A549 (cell line): ENCODE measurements around the gene PLAC9. TPM values are rescaled to one million over a fixed set of nuclear protein-coding genes. Genes with fewer than 3 reads are reported as not detected.

Experiments
- ATOH8 ChIP-seq: fragments of 250-450 bp; sonication (Bioruptor Pico); IDR thresholded peaks from 2 replicates; pipeline ENCODE4 v1.5.0; 2020; ENCODE audit warnings: low read depth, mild to moderate bottlenecking, moderate library complexity
- BCL3 ChIP-seq: fragments of >200 bp; sonication (Bioruptor Twin); formaldehyde crosslinking; IDR thresholded peaks from 3 replicates; pipeline ENCODE4 v1.6.1; 2016
- CBX2 ChIP-seq: fragments of 200-600 bp; sonication (generic); IDR thresholded peaks from 2 replicates; pipeline ENCODE4 v1.6.1; 2016; ENCODE audit warnings: low read depth, mild to moderate bottlenecking, borderline replicate concordance
- CEBPB ChIP-seq, 2 experiments: fragments of >200 bp in 1 of 2; sonication (Bioruptor Twin) in 1 of 2; formaldehyde crosslinking in 1 of 2; IDR thresholded peaks; 2 replicates each; pipeline ENCODE4 v1.6.1; 2012 to 2016
- CTCF ChIP-seq: fragments of >200 bp; sonication (Bioruptor Twin); formaldehyde crosslinking; IDR thresholded peaks from 3 replicates; pipeline ENCODE4 v1.5.1; 2016
- E2F6 ChIP-seq: IDR thresholded peaks from 2 replicates; pipeline ENCODE4 v1.6.1; 2012; ENCODE audit warnings: low read depth, borderline replicate concordance
- ELK1 ChIP-seq: fragments of 150-350 bp; IDR thresholded peaks from 2 replicates; pipeline ENCODE4 v1.6.1; 2014; ENCODE audit warnings: low read depth, mild to moderate bottlenecking, low read length
- EP300 ChIP-seq, 2 experiments: fragments of >200 bp; sonication (Bioruptor Twin); formaldehyde crosslinking; IDR thresholded peaks; 2 replicates in 1 of 2; 3 replicates in 1 of 2; pipeline ENCODE4 v1.6.1; 2016 to 2017
- ESRRA ChIP-seq: fragments of 150-350 bp; IDR thresholded peaks from 2 replicates; pipeline ENCODE4 v1.6.1; 2014; ENCODE audit warnings: mild to moderate bottlenecking, low read length, borderline replicate concordance
- FOSB ChIP-seq: fragments of 250-450 bp; sonication (Bioruptor Pico); IDR thresholded peaks from 2 replicates; pipeline ENCODE4 v1.5.0; 2020; ENCODE audit warnings: mild to moderate bottlenecking, moderate library complexity
- FOSL2 ChIP-seq, 2 experiments: fragments of 450-650 bp in 1 of 2; fragments of >200 bp in 1 of 2; sonication (Bioruptor Twin) in 1 of 2; formaldehyde crosslinking; IDR thresholded peaks; 2 replicates each; pipeline versions ENCODE4 v1.5.0 to v1.6.1; 2016 to 2020; ENCODE audit warnings: mild to moderate bottlenecking in 1 of 2, moderate library complexity in 1 of 2
- FOXS1 ChIP-seq: fragments of 250-450 bp; sonication (Bioruptor Pico); IDR thresholded peaks from 2 replicates; pipeline ENCODE4 v1.5.0; 2020; ENCODE audit warnings: mild to moderate bottlenecking, moderate library complexity
- GATA3 ChIP-seq: IDR thresholded peaks from 2 replicates; pipeline ENCODE4 v1.6.1; 2012; ENCODE audit warnings: borderline replicate concordance
- HDAC2 ChIP-seq: fragments of 200-600 bp; sonication (generic); IDR thresholded peaks from 2 replicates; pipeline ENCODE4 v1.6.1; 2016
- HEYL ChIP-seq: fragments of 250-450 bp; sonication (Bioruptor Pico); IDR thresholded peaks from 2 replicates; pipeline ENCODE4 v1.8.0; 2021; ENCODE audit warnings: mild to moderate bottlenecking, moderate library complexity
- HMGXB4 ChIP-seq: fragments of 250-450 bp; sonication (Bioruptor Pico); IDR thresholded peaks from 2 replicates; pipeline ENCODE4 v1.5.0; 2021; ENCODE audit warnings: mild to moderate bottlenecking, moderate library complexity, borderline replicate concordance
- JUN ChIP-seq, 2 experiments: fragments of >200 bp; sonication (Bioruptor Twin); formaldehyde crosslinking; IDR thresholded peaks; 2 replicates in 1 of 2; 3 replicates in 1 of 2; pipeline ENCODE4 v1.6.1; 2016 to 2017
- KDM5A ChIP-seq: fragments of 200-600 bp; sonication (generic); IDR thresholded peaks from 2 replicates; pipeline ENCODE4 v1.6.1; 2016; ENCODE audit warnings: antibody characterized with exemption, mild to moderate bottlenecking
- MAFK ChIP-seq: fragments of 450-650 bp; IDR thresholded peaks from 2 replicates; pipeline ENCODE4 v1.6.1; 2014; ENCODE audit not compliant: partially characterized antibody
- MAX ChIP-seq: IDR thresholded peaks from 2 replicates; pipeline ENCODE4 v1.6.1; 2012
- MYC ChIP-seq: IDR thresholded peaks from 2 replicates; pipeline ENCODE4 v1.6.1; 2012; ENCODE audit warnings: mild to moderate bottlenecking, inconsistent platforms, low read length, improper control_type of control experiment, borderline replicate concordance
- NFE2L2 ChIP-seq: fragments of 150-350 bp; conservative IDR thresholded peaks from 2 replicates; pipeline ENCODE4 v1.6.1; 2014; ENCODE audit warnings: low read length
- NR3C1 ChIP-seq: fragments of >200 bp; sonication (Bioruptor Twin); formaldehyde crosslinking; IDR thresholded peaks from 3 replicates; pipeline ENCODE4 v1.6.1; 2017
- POLR2AphosphoS2 ChIP-seq: conservative IDR thresholded peaks from 2 replicates; pipeline ENCODE4 v1.6.1; 2012; ENCODE audit warnings: low read length, improper control_type of control experiment, inconsistent platforms
- RCOR1 ChIP-seq: fragments of 150-350 bp; IDR thresholded peaks from 2 replicates; pipeline ENCODE4 v1.6.1; 2014; ENCODE audit warnings: antibody characterized with exemption, low read length, low read depth
- RFX5 ChIP-seq: fragments of 450-650 bp; IDR thresholded peaks from 2 replicates; pipeline ENCODE4 v1.7.1; 2014; ENCODE audit warnings: antibody characterized with exemption, mild to moderate bottlenecking, moderate library complexity
- RNF2 ChIP-seq: fragments of 200-600 bp; sonication (generic); IDR thresholded peaks from 2 replicates; pipeline ENCODE4 v1.6.1; 2016; ENCODE audit warnings: low read depth, mild to moderate bottlenecking, antibody characterized with exemption, moderate library complexity, borderline replicate concordance
- SMC3 ChIP-seq: fragments of >200 bp; sonication (Bioruptor Twin); formaldehyde crosslinking; IDR thresholded peaks from 3 replicates; pipeline ENCODE4 v1.6.1; 2018; ENCODE audit warnings: inconsistent platforms
- SREBF2 ChIP-seq: fragments of 450-650 bp; IDR thresholded peaks from 2 replicates; pipeline ENCODE4 v1.6.1; 2014; ENCODE audit warnings: mild to moderate bottlenecking, moderate library complexity
- ZNF302 ChIP-seq: fragments of 250-450 bp; sonication (Bioruptor Pico); IDR thresholded peaks from 2 replicates; pipeline ENCODE4 v1.9.0; 2021; ENCODE audit warnings: inconsistent platforms, mild to moderate bottlenecking, moderate library complexity
- polyA plus RNA-seq, 4 experiments: library from polyadenylated mRNA; depleted of rRNA in 3 of 4; stranded (reverse); fragments of >200 nt; fragmentation: RNase III in 1 of 4; extraction: RNeasy Plus Mini Kit Qiagen cat#74134 plus additional on column Dnase treatment in 1 of 4; gene quantifications; 2 replicates in 3 of 4; 3 replicates in 1 of 4; pipeline ENCODE4 v1.2.3, GENCODE V29; 2011 to 2017

The PLAC9 gene
- polyA plus RNA-seq, 2 of the 4 experiments (the other 2 are of a cell fraction), result not detected

- peak; percentile 80 for TF ChIP-seq FOSL2 (IDR thresholded peaks at IDR 0.05)
- TF ChIP-seq FOSL2 (CRISPR knock-in tag; IDR thresholded peaks at IDR 0.05), result peak; percentile 93
- no peak for TF ChIP-seq HMGXB4 (CRISPR knock-in tag)
- TF ChIP-seq ESRRA, result no peak
- TF ChIP-seq ELK1, result no peak
- no peak for TF ChIP-seq GATA3
- no peak for TF ChIP-seq EP300 (IDR thresholded peaks at IDR 0.05)
- TF ChIP-seq SMC3, result 0 out of 3 replicates have a peak, but pooled peaks have one; percentile 11
- TF ChIP-seq KDM5A, result no peak
- no peak for TF ChIP-seq RFX5
- no peak for TF ChIP-seq FOSB (CRISPR knock-in tag)
- TF ChIP-seq CBX2, result no peak
- TF ChIP-seq ATOH8 (CRISPR knock-in tag), result no peak
- no peak for TF ChIP-seq NR3C1
- TF ChIP-seq NFE2L2, result no peak
- no peak for TF ChIP-seq CTCF
- TF ChIP-seq CEBPB (IDR thresholded peaks at IDR 0.05), result no peak
- TF ChIP-seq MYC, result peak; percentile 75; the same call in 1 of the 2 replicates
- no peak for TF ChIP-seq HEYL
- no peak for TF ChIP-seq ZNF302 (CRISPR knock-in tag)
- TF ChIP-seq MAX, result peak; percentile 94
- TF ChIP-seq HDAC2, result no peak
- TF ChIP-seq POLR2AphosphoS2, result no peak
- TF ChIP-seq BCL3, result no peak
- no peak for TF ChIP-seq RCOR1
- TF ChIP-seq JUN (IDR thresholded peaks at IDR 0.05), result peak in 1 of 2 experiments; percentile 47; a peak in 1 of 5 replicates
- 0 out of 2 replicates have a peak, but pooled peaks have one; percentile 23 for TF ChIP-seq E2F6
- peak; percentile 30 for TF ChIP-seq MAFK
- no peak for TF ChIP-seq RNF2
- no peak for TF ChIP-seq FOXS1 (CRISPR knock-in tag)
- TF ChIP-seq SREBF2, result no peak
- TF ChIP-seq, all 56 proteins: peak for 9
These were observed 26.1 kb downstream of the PLAC9 start (continued) for GRCh38 chr10:80158598-80159127.
